ENCODE data around the gene C4orf50.

Gene C4orf50

DNA sequence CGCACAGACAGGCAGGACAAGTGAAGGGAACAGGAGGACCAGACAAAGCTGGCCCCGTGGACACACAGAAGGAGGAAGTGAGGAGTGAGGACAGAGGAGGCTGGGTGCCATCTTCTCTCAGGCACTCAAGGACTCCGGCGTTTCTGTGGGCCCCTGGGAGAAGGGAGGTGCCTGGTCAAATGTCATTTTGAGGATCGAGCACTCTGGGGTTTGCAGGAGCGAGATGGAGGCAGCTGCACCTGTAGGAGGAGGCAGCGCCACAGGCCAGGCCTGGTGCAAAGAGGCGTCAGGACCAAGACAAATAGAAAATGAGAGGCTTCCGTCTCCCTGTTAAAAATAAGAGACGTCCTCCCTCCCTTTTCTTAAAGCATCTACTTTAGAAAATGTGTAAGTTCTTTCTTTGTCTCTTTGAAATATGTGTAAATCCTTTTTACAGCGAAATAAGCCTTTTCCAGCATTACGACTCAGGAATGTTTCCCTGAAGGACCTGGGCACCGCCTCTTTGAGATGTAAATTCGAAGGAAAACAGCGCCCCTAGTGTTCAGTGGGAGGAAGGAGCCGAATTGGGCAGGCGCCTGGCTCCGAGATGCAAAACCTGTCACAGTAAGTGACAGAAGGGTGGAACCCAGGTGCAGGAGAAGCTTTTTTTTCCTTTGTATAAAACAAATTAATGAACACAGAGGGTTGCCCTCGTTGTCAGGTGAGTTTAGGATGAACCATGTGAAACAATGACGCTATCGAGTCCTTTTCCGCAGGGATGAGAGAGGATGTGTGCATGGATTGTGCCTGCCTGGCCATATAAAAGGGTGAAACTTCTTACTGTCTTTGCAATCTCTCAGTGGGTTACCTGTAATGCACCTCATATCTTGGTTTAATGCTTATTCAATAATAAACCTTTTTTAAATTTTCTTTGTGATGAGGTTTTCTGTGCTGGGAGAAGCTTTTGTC lies 1.4 kb upstream of the C4orf50 start:
- Histone ChIP-seq H3K36me3 (ENCODE audit: control insufficient read depth, insufficient read depth, low read length) (no peaks in the 10 kb centered on the region), H3K9me3 (ENCODE audit: control insufficient read depth, low read length) (no peaks in the 10 kb centered on the region), H3K27ac (ENCODE audit: insufficient read depth, low read depth, low read length, poor library complexity, severe bottlenecking) (no peak overlapping the region), H3K27me3 (ENCODE audit: control insufficient read depth, insufficient read depth, low read length, poor library complexity, severe bottlenecking) (no peaks in the 10 kb centered on the region), H3K4me1 (ENCODE audit: control insufficient read depth, insufficient read depth, low read length) (no peaks in the 10 kb centered on the region), H3K4me3 (ENCODE audit: insufficient read depth, low read depth, low read length) (no peak overlapping the region)
- 42% methylated on average over 22 of the region's 22 CpGs for WGBS, 2 experiments

DNA sequence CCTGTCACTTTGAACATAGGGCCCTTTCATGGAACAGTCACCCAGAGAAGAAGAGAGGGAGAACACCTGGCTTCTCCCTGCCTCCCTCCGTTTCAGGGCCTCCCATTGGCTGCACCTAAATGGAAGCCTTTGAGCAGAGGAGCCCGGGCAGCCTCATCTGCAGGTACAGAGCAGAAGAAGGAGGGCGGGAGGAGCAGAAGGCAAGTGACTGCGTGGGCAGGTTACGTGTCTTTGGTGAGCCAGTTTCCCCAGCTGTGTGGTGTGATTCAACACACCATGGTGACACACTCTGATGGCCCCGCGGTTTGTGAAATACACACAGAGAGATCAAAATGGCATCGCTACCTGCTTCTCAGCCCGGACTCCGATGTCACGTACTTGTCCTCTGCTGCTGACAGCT lies 431 bp downstream of the C4orf50 start:
- no peaks in the 10 kb centered on the region for H3K27me3 ChIP-seq (ENCODE audit: control insufficient read depth, insufficient read depth, low read length, poor library complexity, severe bottlenecking)
- H3K4me1 ChIP-seq (ENCODE audit: control insufficient read depth, insufficient read depth, low read length): no peaks in the 10 kb centered on the region
- H3K4me3 ChIP-seq (ENCODE audit: insufficient read depth, low read depth, low read length): no peak overlapping the region
- 92 to 95% methylated on average over 11 of the region's 11 CpGs for WGBS, 2 experiments
- no peaks in the 10 kb centered on the region for H3K36me3 ChIP-seq (ENCODE audit: control insufficient read depth, insufficient read depth, low read length)
- no peak overlapping the region for H3K27ac ChIP-seq (ENCODE audit: insufficient read depth, low read depth, low read length, poor library complexity, severe bottlenecking)
- H3K9me3 ChIP-seq (ENCODE audit: control insufficient read depth, low read length): no peaks in the 10 kb centered on the region

DNA sequence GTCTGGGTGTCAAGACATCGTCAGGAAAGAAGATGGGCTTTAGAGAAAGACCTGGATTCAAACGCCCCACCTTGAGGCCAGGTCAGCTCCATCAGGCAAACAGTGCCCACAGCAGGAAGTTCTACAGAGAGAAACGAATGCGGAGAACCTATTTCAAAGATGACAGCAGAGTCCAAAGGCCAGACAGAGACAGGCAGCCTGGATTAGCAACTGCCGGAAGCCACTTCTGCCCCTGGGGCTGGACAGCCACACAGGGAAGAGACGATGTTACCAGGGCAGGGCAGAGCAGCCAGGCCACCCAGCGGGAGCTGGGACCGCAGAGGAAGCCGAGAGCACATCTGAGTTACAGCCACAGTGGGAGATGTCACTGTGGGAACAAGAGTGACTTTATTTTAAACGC lies 1.2 kb downstream of the C4orf50 start:
- Histone ChIP-seq H3K4me3 (ENCODE audit: insufficient read depth, low read depth, low read length) (no peak overlapping the region), H3K36me3 (ENCODE audit: control insufficient read depth, insufficient read depth, low read length) (no peaks in the 10 kb centered on the region), H3K27me3 (ENCODE audit: control insufficient read depth, insufficient read depth, low read length, poor library complexity, severe bottlenecking) (no peaks in the 10 kb centered on the region), H3K9me3 (ENCODE audit: control insufficient read depth, low read length) (no peaks in the 10 kb centered on the region), H3K27ac (ENCODE audit: insufficient read depth, low read depth, low read length, poor library complexity, severe bottlenecking) (no peak overlapping the region), H3K4me1 (ENCODE audit: control insufficient read depth, insufficient read depth, low read length) (no peaks in the 10 kb centered on the region)
- 83 to 84% methylated on average over 10 of the region's 10 CpGs for WGBS, 2 experiments

DNA sequence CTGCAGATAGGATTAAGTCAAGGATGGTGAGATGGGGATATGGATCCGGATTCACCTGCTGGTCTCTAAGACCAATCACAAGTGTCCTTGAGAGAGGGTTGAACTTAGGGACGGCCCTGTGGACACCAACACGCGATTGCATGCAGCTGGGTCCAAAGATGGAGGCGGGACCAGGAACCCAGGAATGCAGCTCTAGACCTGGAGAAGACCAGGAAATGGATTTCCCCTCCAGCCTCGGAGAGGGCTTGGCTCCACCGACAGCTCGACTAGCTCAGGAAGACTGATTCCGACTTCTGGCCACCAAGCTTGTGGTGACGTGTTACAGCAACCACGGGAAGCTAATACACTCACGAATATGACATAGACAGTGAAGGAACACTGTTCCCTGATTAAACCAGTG lies 4.7 kb downstream of the C4orf50 start:
- Histone ChIP-seq H3K27me3 (ENCODE audit: control insufficient read depth, insufficient read depth, low read length, poor library complexity, severe bottlenecking) (peaks cover 20% of the 10 kb centered on the region), H3K27ac (ENCODE audit: insufficient read depth, low read depth, low read length, poor library complexity, severe bottlenecking) (no peak overlapping the region), H3K4me1 (ENCODE audit: control insufficient read depth, insufficient read depth, low read length) (no peaks in the 10 kb centered on the region), H3K9me3 (ENCODE audit: control insufficient read depth, low read length) (no peaks in the 10 kb centered on the region), H3K4me3 (ENCODE audit: insufficient read depth, low read depth, low read length) (no peak overlapping the region), H3K36me3 (ENCODE audit: control insufficient read depth, insufficient read depth, low read length) (no peaks in the 10 kb centered on the region)
- 94 to 95% methylated on average over 12 of the region's 12 CpGs for WGBS, 2 experiments

DNA sequence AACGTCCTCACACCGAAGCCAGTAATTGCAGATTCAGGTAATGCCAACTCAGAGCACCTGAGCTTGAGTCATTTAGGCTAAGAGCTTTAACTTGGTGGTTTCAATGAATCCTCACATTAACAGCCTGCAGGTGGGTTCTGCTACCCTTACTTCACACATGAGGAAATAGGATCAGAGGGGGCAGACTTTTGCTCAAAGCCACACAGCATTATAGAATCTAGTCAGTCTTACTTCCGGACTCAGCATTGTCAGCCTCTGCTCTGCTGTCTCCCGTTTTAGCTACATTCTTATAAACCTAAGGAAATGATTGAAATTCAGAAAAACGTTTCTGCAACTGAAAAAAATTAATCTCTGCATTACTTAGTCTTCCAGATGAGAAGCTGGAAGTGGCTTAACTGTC lies 6.0 kb downstream of the C4orf50 start:
- Histone ChIP-seq H3K4me1 (ENCODE audit: control insufficient read depth, insufficient read depth, low read length) (no peaks in the 10 kb centered on the region), H3K9me3 (ENCODE audit: control insufficient read depth, low read length) (no peaks in the 10 kb centered on the region), H3K27ac (ENCODE audit: insufficient read depth, low read depth, low read length, poor library complexity, severe bottlenecking) (no peak overlapping the region), H3K4me3 (ENCODE audit: insufficient read depth, low read depth, low read length) (no peak overlapping the region), H3K27me3 (ENCODE audit: control insufficient read depth, insufficient read depth, low read length, poor library complexity, severe bottlenecking) (peaks cover 34% of the 10 kb centered on the region), H3K36me3 (ENCODE audit: control insufficient read depth, insufficient read depth, low read length) (no peaks in the 10 kb centered on the region)
- 88% methylated on average over 5 of the region's 5 CpGs for WGBS, 2 experiments

DNA sequence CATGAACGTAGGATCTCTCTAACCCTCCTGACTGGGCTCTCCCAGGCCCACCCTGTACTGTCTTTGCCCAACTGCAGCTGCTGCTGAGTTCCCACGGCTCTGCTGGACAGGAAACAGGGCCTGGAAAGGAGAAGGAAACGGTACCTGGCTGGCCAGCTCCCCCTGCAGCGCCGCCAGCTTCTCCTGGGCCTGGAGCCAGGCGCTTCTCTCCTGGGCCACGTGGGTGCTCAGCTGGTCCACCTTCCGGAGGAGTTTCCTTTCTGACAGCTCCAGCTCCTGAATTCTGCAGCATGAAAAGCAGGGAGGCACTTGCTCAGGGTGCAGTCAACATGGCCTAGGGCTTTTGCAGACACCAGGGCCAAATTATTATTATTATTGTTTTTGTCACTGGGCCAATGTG lies 6.5 kb downstream of the C4orf50 start:
- no peaks in the 10 kb centered on the region for H3K4me1 ChIP-seq (ENCODE audit: control insufficient read depth, insufficient read depth, low read length)
- 80 to 83% methylated on average over 8 of the region's 8 CpGs for WGBS, 2 experiments
- no peaks in the 10 kb centered on the region for H3K9me3 ChIP-seq (ENCODE audit: control insufficient read depth, low read length)
- no peak overlapping the region for H3K27ac ChIP-seq (ENCODE audit: insufficient read depth, low read depth, low read length, poor library complexity, severe bottlenecking)
- H3K36me3 ChIP-seq (ENCODE audit: control insufficient read depth, insufficient read depth, low read length): no peaks in the 10 kb centered on the region
- peaks cover 39% of the 10 kb centered on the region for H3K27me3 ChIP-seq (ENCODE audit: control insufficient read depth, insufficient read depth, low read length, poor library complexity, severe bottlenecking)
- no peak overlapping the region for H3K4me3 ChIP-seq (ENCODE audit: insufficient read depth, low read depth, low read length)

DNA sequence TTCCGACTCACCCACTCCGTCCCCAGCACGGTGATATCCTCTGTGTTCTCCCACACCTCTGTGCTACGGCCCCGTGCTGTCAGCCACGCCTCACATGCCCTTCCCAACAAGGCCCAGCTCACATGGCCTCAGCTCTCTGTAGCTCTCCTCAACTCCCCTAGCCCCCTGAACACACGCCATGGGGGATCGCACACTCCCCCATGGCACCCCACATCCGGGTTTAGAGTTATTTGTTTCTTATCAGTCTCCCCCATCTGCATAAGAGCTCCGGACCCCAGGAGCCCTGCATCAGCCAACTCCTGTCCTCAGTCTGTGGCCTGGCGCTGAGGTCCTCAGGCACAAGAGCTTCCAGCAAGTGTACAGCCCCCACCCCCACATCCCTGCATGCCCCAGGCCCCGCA lies 7.0 kb downstream of the C4orf50 start:
- no peaks in the 10 kb centered on the region for H3K36me3 ChIP-seq (ENCODE audit: control insufficient read depth, insufficient read depth, low read length)
- H3K27ac ChIP-seq (ENCODE audit: insufficient read depth, low read depth, low read length, poor library complexity, severe bottlenecking): no peak overlapping the region
- peaks cover 43% of the 10 kb centered on the region for H3K27me3 ChIP-seq (ENCODE audit: control insufficient read depth, insufficient read depth, low read length, poor library complexity, severe bottlenecking)
- no peak overlapping the region for H3K4me3 ChIP-seq (ENCODE audit: insufficient read depth, low read depth, low read length)
- no peaks in the 10 kb centered on the region for H3K4me1 ChIP-seq (ENCODE audit: control insufficient read depth, insufficient read depth, low read length)
- H3K9me3 ChIP-seq (ENCODE audit: control insufficient read depth, low read length): no peaks in the 10 kb centered on the region
- WGBS, 2 experiments: 90 to 93% methylated on average over 11 of the region's 12 CpGs

DNA sequence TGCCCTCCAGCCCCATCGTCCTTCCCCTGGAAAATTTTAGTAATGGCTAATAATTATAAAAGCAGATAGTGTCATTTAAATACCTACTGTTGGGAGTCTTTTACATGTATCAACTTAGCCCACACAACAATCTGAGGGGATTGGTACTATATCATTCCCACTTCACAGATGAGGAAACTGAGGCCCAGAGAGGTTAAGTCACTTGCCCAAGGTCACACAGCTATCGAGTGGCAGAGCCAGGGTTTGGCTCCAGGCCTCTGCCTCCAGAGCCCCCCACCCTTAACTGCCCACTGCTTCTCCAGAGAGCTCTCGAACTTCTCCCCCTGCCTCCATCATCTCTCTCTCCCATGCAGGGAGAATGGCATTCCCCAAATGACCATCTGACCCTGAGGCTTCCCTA lies 7.4 kb downstream of the C4orf50 start:
- H3K27ac ChIP-seq (ENCODE audit: insufficient read depth, low read depth, low read length, poor library complexity, severe bottlenecking): no peak overlapping the region
- H3K36me3 ChIP-seq (ENCODE audit: control insufficient read depth, insufficient read depth, low read length): no peaks in the 10 kb centered on the region
- 89 to 91% methylated on average over 2 of the region's 3 CpGs for WGBS, 2 experiments
- no peaks in the 10 kb centered on the region for H3K4me1 ChIP-seq (ENCODE audit: control insufficient read depth, insufficient read depth, low read length)
- peaks cover 46% of the 10 kb centered on the region for H3K27me3 ChIP-seq (ENCODE audit: control insufficient read depth, insufficient read depth, low read length, poor library complexity, severe bottlenecking)
- H3K9me3 ChIP-seq (ENCODE audit: control insufficient read depth, low read length): no peaks in the 10 kb centered on the region
- H3K4me3 ChIP-seq (ENCODE audit: insufficient read depth, low read depth, low read length): no peak overlapping the region

DNA sequence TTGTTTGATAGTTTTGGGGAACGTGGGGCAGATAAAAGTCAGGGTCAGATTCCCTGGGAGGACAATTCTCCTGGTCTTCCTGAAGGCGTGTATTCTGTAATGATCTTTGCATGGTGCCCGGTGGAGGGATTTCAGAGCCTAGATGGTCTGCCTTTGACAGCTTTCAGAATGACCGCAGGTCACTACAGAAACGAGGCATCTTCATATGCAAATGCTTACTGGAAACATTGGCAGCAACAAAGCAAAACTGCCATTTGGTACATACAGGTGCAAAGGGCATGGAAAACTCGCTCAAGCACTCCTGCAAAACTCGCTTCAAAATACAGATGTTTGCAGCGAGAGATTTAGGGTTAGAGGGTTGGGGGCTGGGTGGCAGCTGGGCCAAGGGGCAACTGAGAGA lies 8.8 kb downstream of the C4orf50 start:
- no peaks in the 10 kb centered on the region for H3K9me3 ChIP-seq (ENCODE audit: control insufficient read depth, low read length)
- H3K4me3 ChIP-seq (ENCODE audit: insufficient read depth, low read depth, low read length): no peak overlapping the region
- H3K27ac ChIP-seq (ENCODE audit: insufficient read depth, low read depth, low read length, poor library complexity, severe bottlenecking): no peak overlapping the region
- peaks cover 46% of the 10 kb centered on the region for H3K27me3 ChIP-seq (ENCODE audit: control insufficient read depth, insufficient read depth, low read length, poor library complexity, severe bottlenecking)
- no peaks in the 10 kb centered on the region for H3K4me1 ChIP-seq (ENCODE audit: control insufficient read depth, insufficient read depth, low read length)
- H3K36me3 ChIP-seq (ENCODE audit: control insufficient read depth, insufficient read depth, low read length): no peaks in the 10 kb centered on the region
- 62 to 64% methylated on average over 8 of the region's 8 CpGs for WGBS, 2 experiments

DNA sequence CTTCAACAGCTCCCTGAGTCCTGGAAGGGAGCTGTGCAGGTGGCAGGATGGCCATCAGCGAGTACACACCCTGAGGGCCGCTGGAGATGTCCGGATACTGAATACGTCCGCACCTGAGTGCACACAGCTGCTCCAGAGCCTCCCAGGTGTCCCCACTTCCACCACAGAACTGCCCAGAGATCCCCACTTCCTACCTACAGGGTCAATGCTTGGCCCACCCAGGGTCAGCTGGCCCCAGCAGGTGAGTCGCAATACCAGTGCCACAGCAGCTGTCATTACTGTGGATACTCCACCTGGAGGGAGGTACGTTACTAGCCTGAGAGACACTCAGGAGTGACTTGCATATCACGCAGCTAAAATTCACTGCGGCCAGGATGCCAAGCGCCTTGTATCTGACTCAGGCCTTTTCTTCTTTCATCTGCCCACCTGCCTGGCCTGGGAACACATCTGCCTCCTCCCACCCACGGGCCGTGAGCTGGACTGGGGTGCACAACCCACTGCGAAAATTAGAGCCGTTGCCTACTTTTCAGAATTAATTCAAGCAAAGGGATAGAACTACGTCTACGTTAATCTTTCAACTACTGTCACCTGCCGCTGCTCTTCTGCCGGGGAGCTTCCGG lies 9.4 kb downstream of the C4orf50 start:
- peaks cover 46% of the 10 kb centered on the region for H3K27me3 ChIP-seq (ENCODE audit: control insufficient read depth, insufficient read depth, low read length, poor library complexity, severe bottlenecking)
- WGBS, 2 experiments: 90 to 93% methylated on average over 19 of the region's 19 CpGs
- no peak overlapping the region for H3K4me3 ChIP-seq (ENCODE audit: insufficient read depth, low read depth, low read length)
- no peaks in the 10 kb centered on the region for H3K9me3 ChIP-seq (ENCODE audit: control insufficient read depth, low read length)
- no peaks in the 10 kb centered on the region for H3K36me3 ChIP-seq (ENCODE audit: control insufficient read depth, insufficient read depth, low read length)
- H3K4me1 ChIP-seq (ENCODE audit: control insufficient read depth, insufficient read depth, low read length): no peaks in the 10 kb centered on the region
- no peak overlapping the region for H3K27ac ChIP-seq (ENCODE audit: insufficient read depth, low read depth, low read length, poor library complexity, severe bottlenecking)

Data from ectodermal cell (in vitro differentiated cells).